K562 (cell line): ENCODE results near the gene AGFG2. TPM values are rescaled to one million over a fixed set of nuclear protein-coding genes. Genes with fewer than 3 reads are reported as not detected.

Experiments
- ARID3A ChIP-seq: IDR thresholded peaks from 2 replicates; pipeline ENCODE4 v1.6.1; 2012; ENCODE audit warnings: low read depth, low read length, improper control_type of control experiment, borderline replicate concordance
- CREB1 ChIP-seq, 2 experiments: sonication (generic) in 1 of 2; formaldehyde crosslinking in 1 of 2; IDR thresholded peaks; 2 replicates each; pipeline versions ENCODE4 v1.6.1 to v1.8.0; 2012 to 2022; ENCODE audit warnings: inconsistent platforms in 1 of 2, mild to moderate bottlenecking in 1 of 2, missing genetic modification reagents in 1 of 2, moderate library complexity in 1 of 2
- CTBP1 ChIP-seq: fragments of 450-650 bp; IDR thresholded peaks from 2 replicates; pipeline ENCODE4 v1.6.1; 2016; ENCODE audit warnings: borderline replicate concordance
- EP400 ChIP-seq: fragments of 450-650 bp; IDR thresholded peaks from 2 replicates; pipeline ENCODE4 v1.6.1; 2017; ENCODE audit warnings: antibody characterized with exemption, mild to moderate bottlenecking, moderate library complexity
- GABPB1 ChIP-seq: sonication (generic); formaldehyde crosslinking; IDR thresholded peaks from 2 replicates; pipeline ENCODE4 v1.8.0; 2022; ENCODE audit warnings: mild to moderate bottlenecking, missing genetic modification reagents
- HNRNPK ChIP-seq: fragments of 200-400 bp; formaldehyde crosslinking; IDR thresholded peaks from one replicate; pipeline ENCODE4 v1.6.1; 2018; ENCODE audit warnings: mild to moderate bottlenecking, low read depth, low read length; ENCODE audit not compliant: poor library complexity, severe bottlenecking
- MEF2A ChIP-seq: IDR thresholded peaks from 2 replicates; pipeline ENCODE4 v1.6.1; 2011; ENCODE audit warnings: low read depth, mild to moderate bottlenecking, low read length, moderate library complexity; ENCODE audit not compliant: control insufficient read depth
- PHF21A ChIP-seq: fragments of 450-650 bp; IDR thresholded peaks from 2 replicates; pipeline ENCODE4 v1.6.1; 2017; ENCODE audit warnings: low read depth, borderline replicate concordance
- POLR2AphosphoS5 ChIP-seq: IDR thresholded peaks from 2 replicates; pipeline ENCODE4 v1.6.1; 2011; ENCODE audit warnings: mild to moderate bottlenecking, low read depth, low read length, moderate library complexity; ENCODE audit not compliant: control insufficient read depth, insufficient read depth
- POLR2H ChIP-seq: IDR thresholded peaks from 2 replicates; pipeline ENCODE4 v1.6.1; 2016; ENCODE audit warnings: missing genetic modification characterization, low read depth, mild to moderate bottlenecking, control low read depth, missing compliant biosample characterization, moderate library complexity
- RB1 ChIP-seq: fragments of 450-650 bp; IDR thresholded peaks from 2 replicates; pipeline ENCODE4 v1.6.1; 2017; ENCODE audit warnings: low read depth, mild to moderate bottlenecking
- RBM39 ChIP-seq: fragments of 200-400 bp; formaldehyde crosslinking; optimal IDR thresholded peaks from 2 replicates; pipeline ENCODE3; 2018; ENCODE audit warnings: low read depth, low read length
- RFX1 ChIP-seq: fragments of 450-650 bp; IDR thresholded peaks from 2 replicates; pipeline ENCODE4 v1.6.1; 2016; ENCODE audit warnings: mild to moderate bottlenecking, moderate library complexity
- RREB1 ChIP-seq: fragments of 250-450 bp; sonication (Bioruptor Pico); IDR thresholded peaks from 2 replicates; pipeline ENCODE4 v1.4.0; 2020
- SFPQ ChIP-seq: fragments of 200-400 bp; formaldehyde crosslinking; IDR thresholded peaks from 2 replicates; pipeline ENCODE4 v1.6.1; 2017; ENCODE audit warnings: mild to moderate bottlenecking, low read depth, low read length, moderate library complexity
- SRSF9 ChIP-seq: fragments of 200-400 bp; formaldehyde crosslinking; IDR thresholded peaks from 2 replicates; pipeline ENCODE4 v1.6.1; 2017; ENCODE audit warnings: low read depth, low read length, borderline replicate concordance
- ZNF224 ChIP-seq: sonication (generic); formaldehyde crosslinking; IDR thresholded peaks from 2 replicates; pipeline ENCODE4 v1.8.0; 2022; ENCODE audit warnings: mild to moderate bottlenecking, missing genetic modification reagents
- ZNF324 ChIP-seq: fragments of 250-450 bp; sonication (Bioruptor Pico); IDR thresholded peaks from 2 replicates; pipeline ENCODE4 v1.4.0; 2020; ENCODE audit warnings: mild to moderate bottlenecking
- ZNF347 ChIP-seq: fragments of 450-650 bp; formaldehyde crosslinking; IDR thresholded peaks from 2 replicates; pipeline ENCODE4 v1.4.0; 2020; ENCODE audit warnings: low read depth, mild to moderate bottlenecking, moderate library complexity
- ZNF561 ChIP-seq: fragments of 450-650 bp; formaldehyde crosslinking; conservative IDR thresholded peaks from 2 replicates; pipeline ENCODE4 v1.4.0; 2020; ENCODE audit warnings: mild to moderate bottlenecking, moderate library complexity
- polyA plus RNA-seq, 8 experiments: library from polyadenylated mRNA; depleted of rRNA in 4 of 8; stranded (reverse) in 5 of 8; unstranded in 3 of 8; fragments of >200 nt; fragmentation: Nextera tagmentation in 2 of 8; fragmentation: Illumina TruSeq in 1 of 8; extraction: Ambion mirVana in 2 of 8; extraction: Trizol in 1 of 8; gene quantifications; 2 replicates each; pipeline versions ENCODE4 v1.2.1 to v1.2.3, GENCODE V29; 2011 to 2014; ENCODE audit warnings: inconsistent platforms in 1 of 8, missing spikeins in 1 of 8
- total RNA-seq, 7 experiments: library from RNA; depleted of rRNA in 6 of 7; stranded (reverse); fragments of >200 nt in 6 of 7; fragmentation: Illumina TruSeq in 2 of 7; extraction: Trizol in 2 of 7; gene quantifications; 2 replicates each; pipeline versions ENCODE4 v1.2.1 to v1.2.3, GENCODE V29; 2011 to 2021; ENCODE audit warnings: low replicate concordance in 1 of 7

AGFG2 gene
- total and polyA plus RNA-seq, 9 of the 15 experiments (the other 6 are each of a cell fraction or from before 2014, with no cell fraction given) = 0.31 to 23.1 (median 6.5) TPM

- no peak for TF ChIP-seq HNRNPK
- TF ChIP-seq RFX1 = peak; percentile 100
- 0 out of 2 replicates have a peak, but pooled peaks have one; percentile 35 for TF ChIP-seq PHF21A
- TF ChIP-seq ZNF224 (CRISPR knock-in tag) = no peak
- TF ChIP-seq ARID3A = no peak
- TF ChIP-seq RBM39 = no peak
- TF ChIP-seq POLR2H = no peak
- no peak for TF ChIP-seq SFPQ
- TF ChIP-seq EP400 = no peak
- TF ChIP-seq ZNF324 = no peak
- no peak for TF ChIP-seq MEF2A
- peak; percentile 90 for TF ChIP-seq CTBP1
- 0 out of 2 replicates have a peak, but pooled peaks have one; percentile 76 for TF ChIP-seq RREB1 (CRISPR knock-in tag)
- no peak for TF ChIP-seq ZNF347 (CRISPR knock-in tag)
- no peak for TF ChIP-seq ZNF561 (CRISPR knock-in tag)
- no peak for TF ChIP-seq POLR2AphosphoS5
- TF ChIP-seq GABPB1 (CRISPR knock-in tag) = no peak
- no peak for TF ChIP-seq RB1
- no peak for TF ChIP-seq SRSF9
- TF ChIP-seq CREB1 (IDR thresholded peaks at IDR 0.05) = no peak
- no peak for TF ChIP-seq CREB1 (CRISPR knock-in tag; IDR thresholded peaks at IDR 0.05)
Measured at GRCh38 chr7:100489824-100490223, 49.2 kb upstream of the AGFG2 start (continued).
